ENCODE measurements around the gene SH2D1A.

GRCh38 chrX:124307253-124307907 is 39.0 kb upstream of the SH2D1A start:
- TF ChIP-seq POLR2A (IDR thresholded peaks at IDR 0.05) = no peak
- TF ChIP-seq, protein P1, sequence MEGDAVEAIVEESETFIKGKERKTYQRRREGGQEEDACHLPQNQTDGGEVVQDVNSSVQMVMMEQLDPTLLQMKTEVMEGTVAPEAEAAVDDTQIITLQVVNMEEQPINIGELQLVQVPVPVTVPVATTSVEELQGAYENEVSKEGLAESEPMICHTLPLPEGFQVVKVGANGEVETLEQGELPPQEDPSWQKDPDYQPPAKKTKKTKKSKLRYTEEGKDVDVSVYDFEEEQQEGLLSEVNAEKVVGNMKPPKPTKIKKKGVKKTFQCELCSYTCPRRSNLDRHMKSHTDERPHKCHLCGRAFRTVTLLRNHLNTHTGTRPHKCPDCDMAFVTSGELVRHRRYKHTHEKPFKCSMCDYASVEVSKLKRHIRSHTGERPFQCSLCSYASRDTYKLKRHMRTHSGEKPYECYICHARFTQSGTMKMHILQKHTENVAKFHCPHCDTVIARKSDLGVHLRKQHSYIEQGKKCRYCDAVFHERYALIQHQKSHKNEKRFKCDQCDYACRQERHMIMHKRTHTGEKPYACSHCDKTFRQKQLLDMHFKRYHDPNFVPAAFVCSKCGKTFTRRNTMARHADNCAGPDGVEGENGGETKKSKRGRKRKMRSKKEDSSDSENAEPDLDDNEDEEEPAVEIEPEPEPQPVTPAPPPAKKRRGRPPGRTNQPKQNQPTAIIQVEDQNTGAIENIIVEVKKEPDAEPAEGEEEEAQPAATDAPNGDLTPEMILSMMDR (IDR thresholded peaks at IDR 0.05) = no peak

Measured in body of pancreas (tissue), 4 donors.